Activated CD4-positive, alpha-beta T cell treated with anti-CD3 and anti-CD28 coated beads for 4 hours (primary cell): ENCODE data around the gene PALLD.
"Not testable (repeated sequence)": the region's sequence is repeated elsewhere in the genome, so short reads cannot be mapped to it uniquely, and the experiment has no call there.

Experiments
- DNase-seq, 2 donors: peaks; one replicate each; pipeline ENCODE4 v3.0.0-alpha.2; 2020

Gene PALLD

GRCh38 chr4:168496834-168497233 lies at the start of gene PALLD:
PALLD (plus strand) TSS chr4:168497052.
- DNase-seq, result no peak

- not testable (repeated sequence) for DNase-seq
Observed at GRCh38 chr4:168449063-168449462, 47.8 kb upstream of the PALLD start.

GRCh38 chr4:168449719-168450452 lies 47.0 kb upstream of the PALLD start:
- no peak for DNase-seq

- no peak for DNase-seq
Observed at GRCh38 chr4:168451331-168451730, 45.5 kb upstream of the PALLD start.

GRCh38 chr4:168451744-168452390 lies 45.0 kb upstream of the PALLD start:
- no peak for DNase-seq

- DNase-seq, result no peak
Observed at GRCh38 chr4:168453146-168453545, 43.7 kb upstream of the PALLD start.

GRCh38 chr4:168458256-168458655 lies 38.6 kb upstream of the PALLD start:
- not testable (repeated sequence) for DNase-seq

GRCh38 chr4:168461821-168462220 lies 35.0 kb upstream of the PALLD start:
- no peak for DNase-seq

GRCh38 chr4:168472920-168473319 lies 23.9 kb upstream of the PALLD start:
- no peak for DNase-seq

GRCh38 chr4:168474660-168475320 lies 22.1 kb upstream of the PALLD start:
- DNase-seq, result no peak

- peak; percentile 27 to 28 for DNase-seq
Observed at GRCh38 chr4:168475745-168476144, 21.1 kb upstream of the PALLD start.

- no peak for DNase-seq
Observed at GRCh38 chr4:168478868-168479267, 18.0 kb upstream of the PALLD start.

GRCh38 chr4:168480931-168481611 lies 15.8 kb upstream of the PALLD start:
- peak; percentile 48 to 51 for DNase-seq

- DNase-seq, result no peak
Observed at GRCh38 chr4:168483811-168484210, 13.0 kb upstream of the PALLD start.

- DNase-seq, result no peak
Observed at GRCh38 chr4:168484626-168485025, 12.2 kb upstream of the PALLD start.

- no peak for DNase-seq
Observed at GRCh38 chr4:168485156-168485910, 11.5 kb upstream of the PALLD start.

GRCh38 chr4:168486912-168487281 lies 10.0 kb upstream of the PALLD start:
- DNase-seq, result no peak

GRCh38 chr4:168487282-168488035 lies 9.4 kb upstream of the PALLD start:
- DNase-seq, result no peak

- DNase-seq, result no peak
Observed at GRCh38 chr4:168488869-168489274, 8.0 kb upstream of the PALLD start.

GRCh38 chr4:168489616-168490015 lies 7.2 kb upstream of the PALLD start:
- no peak for DNase-seq

GRCh38 chr4:168490711-168491110 lies 6.1 kb upstream of the PALLD start:
- DNase-seq, result no peak

- no peak for DNase-seq
Observed at GRCh38 chr4:168491563-168491962, 5.3 kb upstream of the PALLD start.
